Effector memory CD4-positive, alpha-beta T cell (primary cell): ENCODE data around the gene PTPRT.

Source experiments
- DNase-seq, 3 donors: peaks; one replicate each; pipeline ENCODE4 v3.0.0-alpha.2; 2020
- H3K27ac ChIP-seq: 2 replicates; pipeline ENCODE4 v1.7.0; 2013; ENCODE audit warnings: mild to moderate bottlenecking, low read length, moderate library complexity; ENCODE audit not compliant: insufficient read depth, poor library complexity, severe bottlenecking
- H3K27me3 ChIP-seq: replicated peaks from 2 replicates; pipeline ENCODE4 v1.7.0; 2013; ENCODE audit warnings: mild to moderate bottlenecking, low read length; ENCODE audit not compliant: insufficient read depth, control insufficient read depth, poor library complexity, severe bottlenecking
- H3K36me3 ChIP-seq: 2 replicates; pipeline ENCODE4 v1.7.0; 2013; ENCODE audit warnings: mild to moderate bottlenecking, low read length, moderate library complexity; ENCODE audit not compliant: control insufficient read depth, insufficient read depth
- H3K4me1 ChIP-seq: 2 replicates; pipeline ENCODE4 v1.7.0; 2013; ENCODE audit warnings: low read length, mild to moderate bottlenecking; ENCODE audit not compliant: control insufficient read depth, insufficient read depth, poor library complexity, severe bottlenecking
- H3K4me3 ChIP-seq: 2 replicates; pipeline ENCODE4 v1.7.0; 2013; ENCODE audit warnings: low read length, low read depth, mild to moderate bottlenecking; ENCODE audit not compliant: insufficient read depth, poor library complexity, severe bottlenecking
- H3K9me3 ChIP-seq: 2 replicates; pipeline ENCODE4 v1.7.0; 2013; ENCODE audit warnings: mild to moderate bottlenecking, low read length, moderate library complexity; ENCODE audit not compliant: control insufficient read depth

Gene PTPRT

GRCh38 chr20:42740226-42740870 lies 449.4 kb downstream of the PTPRT start:
- DNase-seq, result no peak
- H3K4me3 ChIP-seq, result no peak overlapping the region
- no peaks in the 10 kb centered on the region for H3K9me3 ChIP-seq
- no peak overlapping the region for H3K27ac ChIP-seq
- no peaks in the 10 kb centered on the region for H3K36me3 ChIP-seq
- H3K27me3 ChIP-seq, result no peaks in the 10 kb centered on the region
- H3K4me1 ChIP-seq, result no peaks in the 10 kb centered on the region

- H3K9me3 ChIP-seq, result no peaks in the 10 kb centered on the region
- no peak for DNase-seq
- H3K36me3 ChIP-seq, result no peaks in the 10 kb centered on the region
- no peak overlapping the region for H3K4me3 ChIP-seq
- no peaks in the 10 kb centered on the region for H3K27me3 ChIP-seq
- H3K27ac ChIP-seq, result no peak overlapping the region
- no peaks in the 10 kb centered on the region for H3K4me1 ChIP-seq
Observed at GRCh38 chr20:42739683-42740082, 450.0 kb downstream of the PTPRT start.

DNA sequence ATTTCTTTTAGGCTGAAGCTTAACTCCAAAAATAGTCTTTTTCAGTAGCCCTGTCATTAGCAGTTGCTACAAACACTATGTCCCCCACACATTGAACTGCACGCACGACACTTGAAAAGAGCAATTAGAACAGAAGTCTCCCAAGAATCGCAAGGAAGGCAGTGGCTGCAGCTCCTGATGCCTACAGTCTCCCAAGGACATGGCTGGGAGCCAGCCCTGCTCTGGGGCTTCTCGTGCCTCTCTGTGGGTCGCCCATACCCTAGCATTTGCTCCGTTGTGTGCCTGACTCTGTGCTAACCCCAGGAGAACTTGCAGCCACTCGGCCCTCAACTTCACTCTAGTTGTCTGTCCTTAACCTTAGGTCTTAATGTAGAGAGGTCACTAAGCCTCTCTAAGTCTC lies 454.2 kb downstream of the PTPRT start:
- no peaks in the 10 kb centered on the region for H3K36me3 ChIP-seq
- H3K27me3 ChIP-seq, result no peaks in the 10 kb centered on the region
- no peaks in the 10 kb centered on the region for H3K4me1 ChIP-seq
- no peaks in the 10 kb centered on the region for H3K9me3 ChIP-seq
- H3K27ac ChIP-seq, result no peak overlapping the region
- no peak for DNase-seq
- no peak overlapping the region for H3K4me3 ChIP-seq

GRCh38 chr20:42734660-42735368 lies 454.9 kb downstream of the PTPRT start:
- H3K4me1 ChIP-seq, result no peaks in the 10 kb centered on the region
- no peak overlapping the region for H3K27ac ChIP-seq
- no peaks in the 10 kb centered on the region for H3K36me3 ChIP-seq
- no peaks in the 10 kb centered on the region for H3K9me3 ChIP-seq
- DNase-seq, result no peak
- no peaks in the 10 kb centered on the region for H3K27me3 ChIP-seq
- no peak overlapping the region for H3K4me3 ChIP-seq

GRCh38 chr20:42721923-42722322 lies 467.8 kb downstream of the PTPRT start:
- Histone ChIP-seq H3K9me3 (no peaks in the 10 kb centered on the region), H3K27me3 (no peaks in the 10 kb centered on the region), H3K4me3 (no peak overlapping the region), H3K4me1 (no peaks in the 10 kb centered on the region), H3K36me3 (no peaks in the 10 kb centered on the region), H3K27ac (no peak overlapping the region)
- no peak for DNase-seq

DNA sequence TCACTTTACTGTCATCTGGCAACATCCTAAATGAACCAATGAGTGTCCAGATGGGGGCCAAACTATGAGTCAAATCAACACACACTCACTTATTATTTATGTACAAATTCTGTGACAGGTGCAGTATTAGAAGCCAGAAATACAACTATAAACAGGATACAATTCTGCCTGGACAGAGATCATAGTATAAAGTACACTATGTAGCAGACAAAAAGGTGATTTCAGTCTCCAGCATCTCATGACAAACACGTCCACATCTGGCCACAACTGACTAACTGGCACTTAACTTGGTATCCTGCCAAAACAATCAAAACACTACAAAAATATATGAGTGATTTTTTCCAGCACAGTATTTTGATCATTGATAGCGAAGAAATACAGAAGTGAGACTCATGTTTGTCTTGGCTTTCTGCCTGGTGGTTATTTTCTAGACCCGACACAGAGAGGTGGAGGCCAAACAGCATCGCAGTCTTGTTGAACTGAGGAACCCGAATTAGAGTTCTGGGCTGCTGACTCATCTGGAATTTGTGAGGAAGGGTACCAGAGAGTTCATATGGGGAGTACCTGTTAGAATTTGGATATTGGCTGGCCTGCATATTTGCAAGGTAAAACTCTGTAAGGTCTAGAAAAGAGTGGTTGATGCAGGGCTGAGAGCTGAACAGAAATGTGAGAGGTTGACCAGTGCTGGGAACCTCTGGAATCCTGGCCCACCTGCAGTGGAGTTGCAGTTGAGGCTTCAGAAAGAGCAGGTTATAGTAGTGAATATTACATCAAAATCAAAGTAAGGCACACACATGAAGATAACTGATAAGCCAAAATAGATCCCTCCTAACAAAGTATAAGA lies 475.2 kb downstream of the PTPRT start:
- no peak overlapping the region for H3K27ac ChIP-seq
- no peak overlapping the region for H3K4me3 ChIP-seq
- no peaks in the 10 kb centered on the region for H3K9me3 ChIP-seq
- no peaks in the 10 kb centered on the region for H3K4me1 ChIP-seq
- DNase-seq, result no peak
- no peaks in the 10 kb centered on the region for H3K27me3 ChIP-seq
- no peaks in the 10 kb centered on the region for H3K36me3 ChIP-seq

GRCh38 chr20:42708266-42708665 lies 481.4 kb downstream of the PTPRT start:
- no peak overlapping the region for H3K27ac ChIP-seq
- H3K36me3 ChIP-seq, result no peaks in the 10 kb centered on the region
- H3K4me3 ChIP-seq, result no peak overlapping the region
- H3K9me3 ChIP-seq, result no peaks in the 10 kb centered on the region
- no peaks in the 10 kb centered on the region for H3K27me3 ChIP-seq
- no peaks in the 10 kb centered on the region for H3K4me1 ChIP-seq
- DNase-seq, result no peak

DNA sequence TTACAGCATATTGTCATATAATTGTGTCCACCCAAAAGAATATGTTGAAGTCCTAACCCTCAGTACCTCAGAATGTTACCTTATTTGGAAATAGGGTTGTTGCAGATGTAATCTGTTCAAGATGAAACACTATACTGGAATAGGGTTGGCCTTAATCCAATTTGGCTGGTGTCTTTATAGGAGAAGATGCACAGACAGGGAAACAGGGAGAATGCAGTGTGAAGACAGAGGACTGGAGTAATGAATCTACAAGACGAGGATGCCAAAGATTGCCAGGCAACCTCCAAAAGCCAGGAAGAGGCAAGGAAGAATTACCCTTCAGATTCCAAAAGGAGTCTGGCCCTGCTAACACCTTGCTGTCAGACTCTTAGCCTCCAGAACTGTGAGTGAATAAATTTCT lies 482.9 kb downstream of the PTPRT start:
- Histone ChIP-seq H3K36me3 (no peaks in the 10 kb centered on the region), H3K27me3 (no peaks in the 10 kb centered on the region), H3K4me1 (no peaks in the 10 kb centered on the region), H3K27ac (no peak overlapping the region), H3K9me3 (peaks cover 3% of the 10 kb centered on the region), H3K4me3 (no peak overlapping the region)
- DNase-seq, result no peak

DNA sequence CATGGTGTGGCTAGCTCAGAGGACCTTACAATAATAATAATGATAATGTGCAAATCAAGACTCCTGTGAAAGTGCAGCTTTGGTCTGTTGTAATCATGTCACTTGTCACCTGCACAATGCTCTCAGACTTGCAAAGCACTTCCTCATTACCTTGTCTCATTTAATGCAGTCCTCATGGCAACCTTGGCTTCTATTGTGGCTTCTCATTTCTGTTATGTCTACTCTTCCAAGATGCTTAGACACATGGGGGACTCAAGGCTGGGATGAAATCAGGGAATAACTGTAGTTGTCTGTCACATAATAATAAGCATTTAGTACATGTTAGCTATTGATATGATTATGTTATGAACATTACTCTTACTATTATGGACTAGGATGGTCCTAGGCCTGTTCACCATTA lies 484.2 kb downstream of the PTPRT start:
- Histone ChIP-seq H3K9me3 (peaks cover 3% of the 10 kb centered on the region), H3K36me3 (no peaks in the 10 kb centered on the region)
- no peak for DNase-seq

GRCh38 chr20:42703744-42704143 lies 486.0 kb downstream of the PTPRT start:
- Histone ChIP-seq H3K27ac (no peak overlapping the region), H3K4me1 (no peaks in the 10 kb centered on the region), H3K4me3 (no peak overlapping the region), H3K36me3 (no peaks in the 10 kb centered on the region), H3K9me3 (peaks cover 3% of the 10 kb centered on the region), H3K27me3 (no peaks in the 10 kb centered on the region)
- DNase-seq, result no peak

More for the DNA sequence above, 484.2 kb downstream of the PTPRT start:
- Histone ChIP-seq H3K27ac (no peak overlapping the region), H3K4me1 (no peaks in the 10 kb centered on the region), H3K27me3 (no peaks in the 10 kb centered on the region), H3K4me3 (no peak overlapping the region)
